HuH-7.5 (cell line): Measurements from ENCODE around the gene LARGE1.

Experiments used
- DNase-seq: peaks from one replicate; pipeline ENCODE4 v3.0.0; 2011; ENCODE audit warnings: low spot score

Gene LARGE1

DNA sequence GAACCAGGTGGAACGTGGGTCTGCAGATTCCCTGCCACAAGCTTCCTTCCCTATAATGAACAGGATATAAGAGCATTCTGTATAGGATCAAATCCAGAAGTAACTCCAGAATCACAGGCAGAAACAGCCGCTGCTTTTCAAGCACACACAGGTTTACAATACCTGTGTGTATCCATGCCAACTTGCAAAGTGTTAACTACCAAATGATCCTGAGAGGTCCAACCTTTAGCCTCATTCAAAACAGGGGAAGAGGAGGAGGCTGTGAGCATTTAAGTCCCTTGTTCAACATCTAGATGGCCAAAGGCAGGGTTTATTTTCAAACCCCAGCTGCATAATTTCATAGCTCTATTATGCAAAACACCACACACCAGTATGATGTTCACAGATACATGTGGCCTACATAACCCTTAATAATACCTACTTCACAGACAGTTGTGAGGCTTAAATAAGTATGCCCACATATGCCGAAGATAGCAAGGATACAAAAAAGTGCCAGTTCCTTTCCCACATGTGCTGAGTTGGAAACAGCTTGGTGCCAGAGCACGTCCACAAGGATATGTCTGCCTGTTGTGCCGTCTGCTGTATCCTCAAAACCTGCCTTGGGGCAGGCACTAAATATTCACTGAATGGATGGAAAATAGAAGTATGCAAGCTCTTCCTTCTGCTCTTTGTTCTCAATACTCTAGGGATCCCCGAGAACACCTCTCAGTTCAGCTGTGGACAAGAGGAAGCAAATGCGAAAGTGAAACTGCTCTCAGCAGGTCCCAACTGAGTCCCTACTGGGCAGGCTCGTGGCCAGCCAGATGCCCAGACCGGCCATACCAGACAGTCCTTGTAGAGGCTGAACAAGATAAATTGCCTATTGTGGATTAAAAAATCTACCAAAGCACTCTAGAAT, 66.8 kb downstream of the LARGE1 start:
- DNase-seq: no peak

DNA sequence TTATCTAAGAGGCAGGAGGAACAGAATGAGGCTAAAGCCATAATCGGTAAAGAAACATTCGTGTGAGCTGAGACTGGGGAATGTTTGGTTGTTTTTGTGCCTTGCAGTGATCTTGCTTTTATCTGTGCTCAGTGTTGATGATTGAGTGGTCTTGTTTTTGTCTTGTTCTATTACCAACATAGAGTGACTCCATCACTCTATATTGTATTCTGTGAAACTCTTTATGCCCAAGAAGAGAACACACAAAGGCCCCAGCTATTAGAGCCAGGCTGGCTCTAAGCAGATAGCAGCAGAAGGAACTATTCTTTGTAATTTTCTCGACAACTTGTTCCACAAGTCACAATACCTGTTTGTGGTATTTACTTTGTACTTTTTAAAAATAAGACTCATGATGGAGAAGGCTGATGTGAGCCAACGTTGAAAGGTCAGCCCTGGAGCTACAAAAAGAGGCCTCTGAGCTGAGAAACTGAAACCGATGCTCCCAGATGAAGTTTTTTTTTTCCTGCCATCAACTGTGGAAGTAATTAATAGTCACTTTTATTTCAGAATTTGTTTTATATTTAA, 68.4 kb downstream of the LARGE1 start:
- no peak for DNase-seq

- DNase-seq: no peak
These were observed 69.0 kb downstream of the LARGE1 start for GRCh38 chr22:33851240-33851639.

- DNase-seq: no peak
These were observed 69.6 kb downstream of the LARGE1 start for GRCh38 chr22:33850724-33851123.

- DNase-seq: no peak
These were observed 70.1 kb downstream of the LARGE1 start for GRCh38 chr22:33850193-33850592.

DNA sequence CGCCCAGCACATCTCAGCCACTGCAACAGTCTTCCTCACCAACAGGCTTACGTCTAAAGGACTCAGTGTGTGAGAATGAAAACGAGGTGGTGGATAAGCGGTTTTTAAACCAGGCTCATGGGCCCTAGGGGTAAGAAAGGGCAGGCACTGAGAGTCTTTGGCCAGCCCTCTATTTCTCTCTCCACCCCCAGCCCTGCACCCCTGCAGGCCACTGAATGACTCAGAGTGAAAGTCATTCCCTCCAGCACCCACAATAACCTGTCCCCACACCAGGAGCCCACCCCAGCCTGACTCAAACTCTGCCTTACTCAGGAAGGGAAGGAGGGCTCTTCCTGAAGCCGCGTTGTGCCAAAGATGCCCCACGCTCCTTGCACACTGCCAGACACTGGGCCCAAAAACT, 72.0 kb downstream of the LARGE1 start:
- no peak for DNase-seq

- DNase-seq: no peak
These were observed 76.0 kb downstream of the LARGE1 start for GRCh38 chr22:33844273-33844672.

DNA sequence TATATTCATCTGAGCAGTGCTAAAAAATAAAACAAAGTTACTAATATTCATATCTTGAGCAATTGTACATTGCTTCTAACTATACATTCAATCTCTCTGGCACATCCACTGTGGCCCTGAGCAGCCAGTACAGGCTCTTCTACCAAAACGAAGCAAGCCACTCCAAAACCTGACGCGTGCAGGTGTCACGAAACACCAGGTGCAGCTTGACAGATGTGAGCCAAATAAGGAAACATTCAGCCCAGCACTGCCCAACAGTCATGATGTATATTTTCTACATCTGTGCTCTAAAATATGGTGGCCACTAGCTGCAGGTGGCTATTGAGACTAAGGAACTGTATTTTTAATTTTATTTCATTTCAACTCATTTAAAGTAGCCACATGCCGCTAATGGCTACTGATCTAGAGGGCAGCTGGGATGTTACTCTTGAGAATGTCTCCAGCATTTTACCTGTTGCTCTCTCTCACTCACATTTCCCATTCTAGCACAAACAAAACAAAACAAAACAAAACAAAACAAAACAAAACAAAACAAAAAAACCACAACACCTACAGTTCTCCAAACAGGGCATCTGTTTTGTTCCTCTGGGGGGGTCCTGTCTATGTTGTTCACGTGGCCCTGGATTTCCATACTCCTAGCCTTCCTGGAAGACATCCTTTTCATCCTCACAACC, 77.7 kb downstream of the LARGE1 start:
- DNase-seq: no peak

DNA sequence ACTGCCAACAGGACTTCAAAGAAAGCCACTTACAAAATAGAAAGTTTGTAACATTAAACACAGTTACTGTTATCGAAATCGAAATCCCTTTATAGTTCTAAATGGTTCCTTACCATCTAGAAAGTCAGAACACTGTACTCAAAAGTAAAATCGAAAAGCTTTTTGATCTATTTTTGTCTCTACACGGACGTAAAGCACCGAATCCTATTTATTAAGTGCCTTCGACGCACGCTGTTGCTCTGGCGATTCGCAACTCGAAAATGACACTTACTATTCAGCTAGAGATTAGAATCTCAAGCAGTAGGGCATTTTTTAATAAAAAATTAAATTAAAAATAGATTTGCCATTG, 78.3 kb downstream of the LARGE1 start:
- no peak for DNase-seq

DNA sequence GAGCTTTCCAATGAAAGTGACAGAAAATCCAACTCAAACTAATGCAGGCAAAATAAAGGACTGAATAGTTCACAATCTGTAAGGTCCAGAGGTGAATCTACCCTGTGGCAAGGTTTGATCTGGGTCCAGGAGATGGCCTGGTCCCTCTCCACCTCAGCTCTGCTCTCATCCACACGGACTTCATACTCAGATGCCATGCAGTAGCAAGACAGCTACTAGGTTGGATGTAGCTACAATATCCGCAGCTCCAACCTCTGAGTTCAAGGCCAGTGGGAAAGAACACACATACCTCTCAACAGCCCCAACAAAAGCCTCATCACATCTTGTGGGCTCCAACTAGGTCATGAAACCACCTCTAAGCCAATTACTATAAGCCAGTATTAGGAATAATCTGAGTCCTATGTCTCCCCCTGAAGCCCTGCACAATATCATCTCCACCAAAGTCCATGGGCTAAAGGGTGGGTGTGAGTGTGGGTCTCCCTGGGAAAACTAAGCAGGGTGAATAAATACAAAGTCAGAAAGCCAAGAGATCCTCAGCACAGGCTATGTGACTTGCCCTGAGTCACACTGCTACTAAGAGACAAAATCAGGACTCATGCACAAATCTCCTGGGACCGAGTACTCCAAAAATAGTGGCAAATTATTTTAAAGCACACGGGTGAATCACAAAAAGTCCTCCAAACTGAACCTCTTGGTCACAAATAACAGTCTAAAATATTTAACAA, 78.8 kb downstream of the LARGE1 start:
- no peak for DNase-seq

- DNase-seq: no peak
These were observed 81.6 kb downstream of the LARGE1 start for GRCh38 chr22:33838644-33839043.

DNA sequence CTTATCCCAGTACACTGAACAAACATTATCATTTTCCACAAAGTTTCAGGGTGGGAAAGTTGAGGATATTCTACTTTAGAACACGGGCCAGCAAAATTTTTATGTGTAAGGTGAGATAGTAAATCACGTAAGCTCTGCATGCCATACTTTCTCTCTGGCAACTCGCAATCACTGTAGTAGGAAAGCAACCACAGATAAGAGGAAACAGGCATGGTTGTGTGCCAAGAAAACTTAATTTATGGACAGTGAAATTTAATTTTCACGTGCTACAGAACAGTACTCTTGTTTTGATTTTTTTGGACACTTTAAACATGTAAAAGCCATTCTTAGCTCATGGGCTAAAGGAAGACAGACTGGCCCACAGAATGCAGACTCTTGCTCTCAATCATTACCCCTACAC, 82.5 kb downstream of the LARGE1 start:
- DNase-seq: no peak

GRCh38 chr22:33835265-33835664, 85.0 kb downstream of the LARGE1 start:
- no peak for DNase-seq

DNA sequence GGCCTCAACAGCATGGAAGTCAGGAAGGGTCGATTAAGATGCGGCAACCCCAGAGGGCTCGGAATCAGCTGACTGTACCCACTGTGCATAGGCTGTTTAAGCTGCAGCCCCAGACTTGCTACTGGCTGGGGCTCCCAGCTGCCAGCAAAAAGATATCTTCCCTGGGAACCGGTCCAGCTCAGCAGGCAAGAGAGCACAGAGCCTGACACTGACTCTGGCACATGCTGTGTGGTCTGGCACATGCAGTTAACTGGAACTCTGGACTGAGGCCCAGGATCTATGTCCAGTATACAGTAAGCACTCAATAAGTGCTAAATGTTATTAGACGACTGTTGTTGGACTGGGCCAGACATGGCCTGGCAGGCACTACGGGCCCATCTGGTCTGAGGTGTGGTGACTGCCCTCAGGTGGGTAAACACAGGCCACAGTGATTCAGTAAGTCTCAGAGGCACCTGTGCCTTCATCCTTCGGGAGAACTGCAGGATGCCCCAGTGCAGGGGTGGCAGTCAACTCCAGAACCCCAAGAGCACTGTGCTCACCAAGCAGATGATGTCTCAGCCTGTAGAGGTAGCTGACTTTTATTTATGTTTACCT, 87.6 kb downstream of the LARGE1 start:
- no peak for DNase-seq

- no peak for DNase-seq
These were observed 88.6 kb downstream of the LARGE1 start for GRCh38 chr22:33831651-33832050.

- no peak for DNase-seq
These were observed 89.1 kb downstream of the LARGE1 start for GRCh38 chr22:33831207-33831606.

- DNase-seq: no peak
These were observed 90.6 kb downstream of the LARGE1 start for GRCh38 chr22:33829546-33830280.

- DNase-seq: no peak
These were observed 92.0 kb downstream of the LARGE1 start for GRCh38 chr22:33828302-33828701.

DNA sequence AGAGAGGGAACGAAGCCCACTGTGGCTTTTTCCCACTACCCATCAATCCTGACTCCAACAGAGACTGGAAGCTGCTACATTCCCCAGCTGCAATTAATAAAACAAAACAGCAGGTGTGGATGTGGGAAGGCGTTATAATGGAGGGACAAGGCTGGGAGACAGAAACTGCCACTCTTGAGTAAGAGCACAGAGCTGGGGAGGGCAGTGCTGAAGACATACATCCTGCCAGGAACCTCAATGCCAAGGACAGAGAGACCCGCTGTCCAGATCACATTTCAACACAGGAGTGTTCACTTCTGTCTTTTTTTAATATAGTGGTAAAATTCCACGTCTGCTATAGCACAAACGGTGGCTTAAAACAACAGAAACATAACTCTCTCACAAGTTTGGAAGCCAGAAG, 94.5 kb downstream of the LARGE1 start:
- no peak for DNase-seq

DNA sequence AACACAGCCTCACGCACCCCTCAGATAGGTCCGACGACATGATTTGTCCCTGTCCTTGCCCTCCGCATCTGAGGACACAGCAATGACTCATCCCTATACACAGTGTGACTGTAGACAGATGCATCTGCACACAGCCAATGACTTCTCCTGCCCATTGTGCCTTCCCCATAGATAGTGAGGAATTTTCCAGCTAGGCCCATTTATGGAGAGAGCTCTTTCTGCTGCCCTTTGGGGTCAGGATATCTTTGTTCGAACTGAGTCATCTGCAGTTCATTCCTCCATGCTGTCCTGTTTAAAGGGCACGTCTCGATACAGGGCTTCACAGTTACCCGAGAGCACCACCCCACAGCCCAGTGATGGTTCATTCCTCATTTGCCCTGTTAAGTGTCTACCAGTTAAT, 96.7 kb downstream of the LARGE1 start:
- peak; percentile 11 for DNase-seq

GRCh38 chr22:33821290-33821689, 99.0 kb downstream of the LARGE1 start:
- DNase-seq: no peak

DNA sequence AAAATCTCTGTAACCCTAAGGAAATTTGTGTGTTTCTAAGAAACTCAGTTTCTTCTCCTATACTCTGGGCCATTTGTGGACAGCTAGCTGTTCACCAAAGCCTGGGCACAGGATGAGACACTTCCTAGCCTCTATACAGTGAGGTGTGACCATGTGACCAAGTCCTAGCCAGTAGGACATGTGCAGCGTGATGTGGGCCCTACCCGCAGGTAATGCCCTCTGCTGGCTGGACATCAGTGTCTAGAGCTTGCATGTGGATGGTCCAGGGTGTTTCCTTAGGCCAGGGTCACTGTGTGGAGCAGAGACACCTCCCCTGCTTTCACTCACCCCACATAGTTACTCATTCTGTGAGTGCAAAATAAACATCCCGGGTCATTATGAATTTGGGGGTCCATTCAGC, 100.5 kb downstream of the LARGE1 start:
- DNase-seq: no peak
